Tibial nerve (tissue), 4 donors: ENCODE measurements around the gene ATP5MG. TPM values are rescaled to one million over a fixed set of nuclear protein-coding genes. Genes with fewer than 3 reads are reported as not detected.

Experiments
- DNase-seq, 2 donors: peaks; one replicate each; pipeline ENCODE4 v3.0.0-alpha.2; 2019; ENCODE audit warnings: low spot score in 2 of 2
- H3K27ac ChIP-seq, 4 donors: fragments of 200-600 bp; sonication (generic) in 3 of 4; one replicate each; pipeline ENCODE4 v1.5.1; 2017 to 2019; ENCODE audit warnings: mild to moderate bottlenecking in 1 of 4
- H3K27me3 ChIP-seq, 2 donors: fragments of 200-600 bp; sonication (generic) in 1 of 2; one replicate each; pipeline versions ENCODE4 v1.5.1 to v1.6.0; 2017 to 2019
- H3K36me3 ChIP-seq, 3 donors: fragments of 200-600 bp; sonication (generic); one replicate each; pipeline ENCODE4 v1.5.1; 2018 to 2019
- H3K4me1 ChIP-seq, 4 donors: fragments of 200-600 bp; sonication (generic) in 3 of 4; one replicate each; pipeline ENCODE4 v1.5.1; 2017 to 2019
- H3K4me3 ChIP-seq, 4 donors: fragments of 200-600 bp; sonication (generic) in 3 of 4; one replicate each; pipeline ENCODE4 v1.5.1; 2017 to 2019; ENCODE audit warnings: mild to moderate bottlenecking in 1 of 4, moderate library complexity in 1 of 4
- H3K9me3 ChIP-seq, 4 donors: fragments of 200-600 bp; sonication (generic) in 3 of 4; one replicate each; pipeline ENCODE4 v1.5.1; 2017 to 2019
- CTCF ChIP-seq, 5 experiments: fragments of 200-600 bp in 3 of 5; fragments of 450-650 bp in 2 of 5; sonication (generic) in 3 of 5; IDR thresholded peaks; one replicate each; pipeline ENCODE4 v1.5.1; 2016 to 2019; ENCODE audit warnings: antibody characterized with exemption in 5 of 5, mild to moderate bottlenecking in 3 of 5, moderate library complexity in 2 of 5
- EP300 ChIP-seq, 2 donors: sonication (generic); formaldehyde crosslinking; IDR thresholded peaks; one replicate each; pipeline ENCODE4 v1.6.1; 2017; ENCODE audit warnings: antibody characterized with exemption in 2 of 2, mild to moderate bottlenecking in 1 of 2
- POLR2A ChIP-seq, 2 donors: fragments of 450-650 bp; IDR thresholded peaks; one replicate each; pipeline ENCODE4 v1.6.1; 2017; ENCODE audit warnings: antibody characterized with exemption in 2 of 2, mild to moderate bottlenecking in 2 of 2, moderate library complexity in 2 of 2
- WGBS, 2 donors: methylation state at CpG; one replicate each; pipeline ENCODE4 v1.1.5; 2018; 5-methylcytosine and 5-hydroxymethylcytosine counted together
- total RNA-seq, 4 donors: library from RNA; depleted of rRNA; stranded (reverse); fragments of >200 nt; gene quantifications; one replicate each; pipeline ENCODE4 v1.1.0, GENCODE V29; 2016

Gene ATP5MG
- total RNA-seq, 4 donors from 2014 or later, result 22.4 to 51.5 (median 34.4) TPM

DNA sequence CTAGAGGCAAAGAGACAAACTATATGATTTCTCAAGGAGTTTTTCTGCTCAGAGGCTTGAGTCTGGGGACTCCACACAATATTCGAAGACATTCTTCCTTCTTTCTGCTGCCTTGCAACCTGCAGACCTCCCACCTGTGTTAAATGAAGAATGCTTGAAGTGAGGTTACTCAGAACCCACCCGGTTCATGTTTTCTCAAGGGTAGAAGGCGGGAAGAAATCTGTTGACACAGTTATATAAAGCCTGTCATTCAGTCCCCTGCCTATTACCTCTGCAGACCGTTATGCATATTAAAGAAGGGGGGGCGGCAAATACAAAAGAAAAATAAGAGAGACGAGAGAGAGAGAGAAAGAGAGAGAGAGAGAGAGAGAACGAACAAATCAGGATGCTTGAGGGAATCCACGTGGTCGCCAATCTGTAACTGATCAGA lies 32.7 kb downstream of the ATP5MG start:
- no peak overlapping the region for H3K27ac ChIP-seq
- H3K4me1 ChIP-seq, result peaks cover 0 to 26% (median 13%) of the 10 kb centered on the region in 4 donors
- H3K36me3 ChIP-seq, result no peaks in the 10 kb centered on the region
- H3K4me3 ChIP-seq, result peak overlapping the region; percentile 88 to 99 (median 98)
- peaks cover 0 to 4% of the 10 kb centered on the region in 2 donors for H3K27me3 ChIP-seq
- no peak for DNase-seq
- WGBS, 2 donors, result 1 to 3% methylated on average over 9 of the region's 9 CpGs
- H3K9me3 ChIP-seq, result no peaks in the 10 kb centered on the region
- TF ChIP-seq POLR2A (IDR thresholded peaks at IDR 0.05) (no peak), EP300 (IDR thresholded peaks at IDR 0.05) (no peak), CTCF (IDR thresholded peaks at IDR 0.05) (no peak)

GRCh38 chr11:118434553-118435289 lies 33.3 kb downstream of the ATP5MG start:
- WGBS, 2 donors, result 0 to 1% methylated on average over 36 to 39 of the region's 39 CpGs
- Histone ChIP-seq H3K4me1 (peaks cover 0 to 32% (median 19%) of the 10 kb centered on the region in 4 donors), H3K27ac (peak overlapping the region in 3 of 4 donors; percentile 95 to 98 (median 96)), H3K4me3 (peak overlapping the region; percentile 88 to 99 (median 98)), H3K36me3 (no peaks in the 10 kb centered on the region), H3K27me3 (peaks cover 0 to 4% of the 10 kb centered on the region in 2 donors), H3K9me3 (no peaks in the 10 kb centered on the region)
- peak in 1 of 2 donors; percentile 21 for DNase-seq
- TF ChIP-seq CTCF (IDR thresholded peaks at IDR 0.05) (no peak), EP300 (IDR thresholded peaks at IDR 0.05) (no peak), POLR2A (IDR thresholded peaks at IDR 0.05) (no peak)

DNA sequence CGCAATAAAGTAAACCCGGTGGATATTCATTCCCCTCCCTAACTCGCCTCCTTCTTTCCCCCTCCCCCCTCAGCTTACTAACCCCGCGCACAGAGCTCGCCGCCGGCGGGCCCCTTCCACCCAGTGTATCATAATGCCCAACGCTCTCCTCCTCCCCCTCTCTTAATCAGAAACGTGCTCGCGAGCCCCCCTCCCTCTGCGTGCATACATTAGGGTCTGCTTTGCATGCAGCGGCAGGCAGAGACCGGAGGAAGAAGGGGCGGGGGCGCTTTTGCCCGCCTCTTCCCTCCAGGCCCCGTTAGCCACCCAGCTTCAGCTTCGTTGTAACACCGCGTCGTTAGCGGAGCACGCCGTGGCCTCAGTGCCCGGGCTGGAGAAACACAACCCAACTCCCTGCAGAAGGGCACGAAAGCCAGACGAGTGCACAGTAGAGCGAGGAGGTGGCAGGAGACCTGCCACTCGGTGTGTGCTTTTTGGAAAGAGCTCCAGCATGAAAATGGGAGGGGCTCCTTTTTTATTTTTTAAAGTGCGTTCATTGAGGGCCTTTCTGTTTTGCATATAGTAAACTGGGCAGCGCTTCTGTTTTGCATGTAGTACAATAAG lies 34.0 kb downstream of the ATP5MG start:
- 0% methylated on average over 33 to 34 of the region's 34 CpGs for WGBS, 2 donors
- DNase-seq, result peak in 1 of 2 donors; percentile 16
- Histone ChIP-seq H3K27me3 (peaks cover 0 to 4% of the 10 kb centered on the region in 2 donors), H3K4me3 (peak overlapping the region; percentile 88 to 99 (median 98)), H3K4me1 (peaks cover 0 to 38% (median 26%) of the 10 kb centered on the region in 4 donors), H3K27ac (peak overlapping the region; percentile 86 to 98 (median 96)), H3K36me3 (no peaks in the 10 kb centered on the region), H3K9me3 (no peaks in the 10 kb centered on the region)
- TF ChIP-seq POLR2A (IDR thresholded peaks at IDR 0.05) (no peak), CTCF (IDR thresholded peaks at IDR 0.05) (no peak), EP300 (IDR thresholded peaks at IDR 0.05) (no peak)

DNA sequence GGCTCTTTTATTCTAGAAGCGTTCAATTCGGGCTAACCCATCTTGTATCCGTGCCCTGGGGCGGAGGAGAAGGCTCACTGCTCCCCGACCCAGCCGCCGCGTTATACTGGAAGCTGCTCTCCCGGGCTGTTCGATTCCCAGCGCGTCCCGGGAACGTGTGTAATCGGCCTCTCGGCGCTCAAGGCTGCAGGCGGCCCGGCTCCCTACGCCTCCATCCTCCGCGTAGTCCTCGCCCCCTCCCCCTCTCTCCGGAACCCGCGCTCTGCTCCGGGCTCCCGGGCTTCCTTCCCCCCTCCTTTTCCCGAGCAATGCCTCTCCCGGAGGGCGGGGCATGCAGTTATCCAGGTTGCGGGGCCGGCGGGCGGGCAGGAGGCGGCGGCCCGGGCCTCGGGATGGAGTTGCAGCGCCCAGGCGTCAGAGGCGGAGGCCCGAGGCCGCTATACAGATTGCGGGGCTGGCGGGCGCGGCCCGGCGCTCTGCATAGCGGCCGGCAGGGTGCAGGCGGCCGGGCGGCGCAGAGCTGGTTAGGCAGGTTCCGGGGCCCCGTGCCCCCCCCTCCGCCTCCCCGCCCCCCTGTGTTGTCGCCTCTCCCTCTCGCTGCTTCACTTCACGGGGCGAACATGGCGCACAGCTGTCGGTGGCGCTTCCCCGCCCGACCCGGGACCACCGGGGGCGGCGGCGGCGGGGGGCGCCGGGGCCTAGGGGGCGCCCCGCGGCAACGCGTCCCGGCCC lies 34.7 kb downstream of the ATP5MG start, which contains the start of gene KMT2A:
Gene KMT2A (plus strand): TSS at position 600 of the 732 bp plus-strand sequence. CDS start 21 bp downstream, at position 621.
- Histone ChIP-seq H3K27me3 (peaks cover 0 to 4% of the 10 kb centered on the region in 2 donors), H3K9me3 (no peaks in the 10 kb centered on the region), H3K36me3 (no peaks in the 10 kb centered on the region), H3K4me1 (peaks cover 0 to 45% (median 31%) of the 10 kb centered on the region in 4 donors), H3K27ac (peak within 1 kb of the TSS; percentile 86 to 98 (median 96)), H3K4me3 (peak within 1 kb of the TSS; percentile 88 to 99 (median 98))
- DNase-seq, result peak; percentile 96 to 97
- TF ChIP-seq EP300 (IDR thresholded peaks at IDR 0.05), result peak in 1 of 2 donors; percentile 67
- peak in 2 of 5 experiments; percentile 100 for TF ChIP-seq CTCF (IDR thresholded peaks at IDR 0.05)
- peak in 1 of 2 donors; percentile 56 for TF ChIP-seq POLR2A (IDR thresholded peaks at IDR 0.05)
- WGBS, 2 donors, result 0 to 1% methylated on average over 31 to 54 of the region's 83 CpGs
